H1 (cell line): ENCODE measurements around the gene CSF2RB. TPM values are rescaled to one million over a fixed set of nuclear protein-coding genes. Genes with fewer than 3 reads are reported as not detected.

Source experiments
- BACH1 ChIP-seq: IDR thresholded peaks from 2 replicates; pipeline ENCODE4 v1.6.1; 2012; ENCODE audit warnings: low read length, improper control_type of control experiment
- EGR1 ChIP-seq: IDR thresholded peaks from 2 replicates; pipeline ENCODE4 v1.6.1; 2011; ENCODE audit warnings: low read depth, low read length, borderline replicate concordance
- KDM4A ChIP-seq: IDR thresholded peaks from one replicate; pipeline ENCODE4 v1.7.1; 2012; ENCODE audit warnings: low read depth, mild to moderate bottlenecking, moderate library complexity, low read length, inconsistent platforms; ENCODE audit not compliant: severe bottlenecking
- SAP30 ChIP-seq: fragments of 300-600 bp; sonication (generic); IDR thresholded peaks from 2 replicates; pipeline ENCODE4 v1.7.1; 2012; ENCODE audit warnings: low read length, moderate library complexity, mild to moderate bottlenecking, inconsistent platforms; ENCODE audit not compliant: insufficient read depth, insufficient replicate concordance
- polyA plus RNA-seq, 7 experiments: library from polyadenylated mRNA; depleted of rRNA in 3 of 7; stranded (reverse) in 5 of 7; unstranded in 2 of 7; fragments of >200 nt in 5 of 7; fragments of 200-250 nt in 2 of 7; gene quantifications; 1 replicate in 5 of 7; 2 replicates in 1 of 7; 4 replicates in 1 of 7; pipeline versions ENCODE4 v1.2.1 to v1.2.3, GENCODE V29; 2011 to 2013; ENCODE audit warnings: missing spikeins in 2 of 7, mixed read lengths in 2 of 7
- total RNA-seq: library from RNA; stranded (reverse); fragmentation: NEBNext Ultra II Directional; extraction: Animal tissue kit (Norgen Biotek cat#: 25700); gene quantifications from 2 replicates; pipeline ENCODE4 v1.2.1, GENCODE V29; 2021
- TF ChIP-seq, protein P1 (sequence below): IDR thresholded peaks from 2 replicates; pipeline ENCODE4 v1.6.1; 2012; ENCODE audit warnings: inconsistent platforms
- TF ChIP-seq, protein P2 (sequence below): fragments of 300-600 bp; sonication (generic); IDR thresholded peaks from 2 replicates; pipeline ENCODE4 v1.7.1; 2012; ENCODE audit warnings: low read length, moderate library complexity, mild to moderate bottlenecking, inconsistent platforms; ENCODE audit not compliant: insufficient replicate concordance

CSF2RB gene
- total and polyA plus RNA-seq, 2 of the 8 experiments (the other 6 are each of a cell fraction or from before 2014, with no cell fraction given), result not detected

DNA sequence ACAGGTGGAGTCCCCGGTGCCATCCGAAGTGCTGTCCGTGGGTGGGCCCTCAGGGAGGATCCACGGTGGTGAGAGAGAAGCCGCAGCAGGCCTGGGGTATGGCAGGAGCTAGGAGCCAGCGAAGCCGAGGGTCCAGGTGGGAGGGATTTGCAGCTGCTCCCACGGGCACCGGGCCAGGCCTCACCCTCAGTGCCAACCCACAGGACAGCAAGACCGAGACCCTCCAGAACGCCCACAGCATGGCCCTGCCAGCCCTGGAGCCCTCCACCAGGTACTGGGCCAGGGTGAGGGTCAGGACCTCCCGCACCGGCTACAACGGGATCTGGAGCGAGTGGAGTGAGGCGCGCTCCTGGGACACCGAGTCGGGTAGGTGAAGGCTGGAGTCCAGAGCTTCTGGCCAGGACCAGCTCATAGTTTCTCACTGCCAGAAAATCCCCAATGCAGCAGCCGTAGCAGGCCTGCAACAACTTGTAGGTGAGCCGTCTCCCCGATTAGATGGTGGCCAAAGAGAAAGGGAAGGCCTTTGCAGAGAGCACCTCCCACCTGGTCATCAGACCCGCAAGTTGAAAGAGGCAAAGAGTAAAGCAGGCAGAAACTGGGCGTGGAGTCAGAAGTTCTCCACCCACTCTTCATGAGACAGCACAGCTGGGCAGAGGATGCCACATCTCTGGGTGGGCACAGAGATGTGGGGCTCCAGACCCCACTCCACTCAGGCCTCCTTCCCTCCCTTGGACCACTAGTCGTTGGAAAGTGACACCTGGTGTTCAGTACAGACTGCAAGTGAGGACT is 20.4 kb downstream of the CSF2RB start (continued):
- TF ChIP-seq, protein P1, sequence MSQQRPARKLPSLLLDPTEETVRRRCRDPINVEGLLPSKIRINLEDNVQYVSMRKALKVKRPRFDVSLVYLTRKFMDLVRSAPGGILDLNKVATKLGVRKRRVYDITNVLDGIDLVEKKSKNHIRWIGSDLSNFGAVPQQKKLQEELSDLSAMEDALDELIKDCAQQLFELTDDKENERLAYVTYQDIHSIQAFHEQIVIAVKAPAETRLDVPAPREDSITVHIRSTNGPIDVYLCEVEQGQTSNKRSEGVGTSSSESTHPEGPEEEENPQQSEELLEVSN, result no peak
- TF ChIP-seq SAP30 (no peak), BACH1 (no peak), KDM4A (no peak), EGR1 (no peak)
- TF ChIP-seq, protein P2, sequence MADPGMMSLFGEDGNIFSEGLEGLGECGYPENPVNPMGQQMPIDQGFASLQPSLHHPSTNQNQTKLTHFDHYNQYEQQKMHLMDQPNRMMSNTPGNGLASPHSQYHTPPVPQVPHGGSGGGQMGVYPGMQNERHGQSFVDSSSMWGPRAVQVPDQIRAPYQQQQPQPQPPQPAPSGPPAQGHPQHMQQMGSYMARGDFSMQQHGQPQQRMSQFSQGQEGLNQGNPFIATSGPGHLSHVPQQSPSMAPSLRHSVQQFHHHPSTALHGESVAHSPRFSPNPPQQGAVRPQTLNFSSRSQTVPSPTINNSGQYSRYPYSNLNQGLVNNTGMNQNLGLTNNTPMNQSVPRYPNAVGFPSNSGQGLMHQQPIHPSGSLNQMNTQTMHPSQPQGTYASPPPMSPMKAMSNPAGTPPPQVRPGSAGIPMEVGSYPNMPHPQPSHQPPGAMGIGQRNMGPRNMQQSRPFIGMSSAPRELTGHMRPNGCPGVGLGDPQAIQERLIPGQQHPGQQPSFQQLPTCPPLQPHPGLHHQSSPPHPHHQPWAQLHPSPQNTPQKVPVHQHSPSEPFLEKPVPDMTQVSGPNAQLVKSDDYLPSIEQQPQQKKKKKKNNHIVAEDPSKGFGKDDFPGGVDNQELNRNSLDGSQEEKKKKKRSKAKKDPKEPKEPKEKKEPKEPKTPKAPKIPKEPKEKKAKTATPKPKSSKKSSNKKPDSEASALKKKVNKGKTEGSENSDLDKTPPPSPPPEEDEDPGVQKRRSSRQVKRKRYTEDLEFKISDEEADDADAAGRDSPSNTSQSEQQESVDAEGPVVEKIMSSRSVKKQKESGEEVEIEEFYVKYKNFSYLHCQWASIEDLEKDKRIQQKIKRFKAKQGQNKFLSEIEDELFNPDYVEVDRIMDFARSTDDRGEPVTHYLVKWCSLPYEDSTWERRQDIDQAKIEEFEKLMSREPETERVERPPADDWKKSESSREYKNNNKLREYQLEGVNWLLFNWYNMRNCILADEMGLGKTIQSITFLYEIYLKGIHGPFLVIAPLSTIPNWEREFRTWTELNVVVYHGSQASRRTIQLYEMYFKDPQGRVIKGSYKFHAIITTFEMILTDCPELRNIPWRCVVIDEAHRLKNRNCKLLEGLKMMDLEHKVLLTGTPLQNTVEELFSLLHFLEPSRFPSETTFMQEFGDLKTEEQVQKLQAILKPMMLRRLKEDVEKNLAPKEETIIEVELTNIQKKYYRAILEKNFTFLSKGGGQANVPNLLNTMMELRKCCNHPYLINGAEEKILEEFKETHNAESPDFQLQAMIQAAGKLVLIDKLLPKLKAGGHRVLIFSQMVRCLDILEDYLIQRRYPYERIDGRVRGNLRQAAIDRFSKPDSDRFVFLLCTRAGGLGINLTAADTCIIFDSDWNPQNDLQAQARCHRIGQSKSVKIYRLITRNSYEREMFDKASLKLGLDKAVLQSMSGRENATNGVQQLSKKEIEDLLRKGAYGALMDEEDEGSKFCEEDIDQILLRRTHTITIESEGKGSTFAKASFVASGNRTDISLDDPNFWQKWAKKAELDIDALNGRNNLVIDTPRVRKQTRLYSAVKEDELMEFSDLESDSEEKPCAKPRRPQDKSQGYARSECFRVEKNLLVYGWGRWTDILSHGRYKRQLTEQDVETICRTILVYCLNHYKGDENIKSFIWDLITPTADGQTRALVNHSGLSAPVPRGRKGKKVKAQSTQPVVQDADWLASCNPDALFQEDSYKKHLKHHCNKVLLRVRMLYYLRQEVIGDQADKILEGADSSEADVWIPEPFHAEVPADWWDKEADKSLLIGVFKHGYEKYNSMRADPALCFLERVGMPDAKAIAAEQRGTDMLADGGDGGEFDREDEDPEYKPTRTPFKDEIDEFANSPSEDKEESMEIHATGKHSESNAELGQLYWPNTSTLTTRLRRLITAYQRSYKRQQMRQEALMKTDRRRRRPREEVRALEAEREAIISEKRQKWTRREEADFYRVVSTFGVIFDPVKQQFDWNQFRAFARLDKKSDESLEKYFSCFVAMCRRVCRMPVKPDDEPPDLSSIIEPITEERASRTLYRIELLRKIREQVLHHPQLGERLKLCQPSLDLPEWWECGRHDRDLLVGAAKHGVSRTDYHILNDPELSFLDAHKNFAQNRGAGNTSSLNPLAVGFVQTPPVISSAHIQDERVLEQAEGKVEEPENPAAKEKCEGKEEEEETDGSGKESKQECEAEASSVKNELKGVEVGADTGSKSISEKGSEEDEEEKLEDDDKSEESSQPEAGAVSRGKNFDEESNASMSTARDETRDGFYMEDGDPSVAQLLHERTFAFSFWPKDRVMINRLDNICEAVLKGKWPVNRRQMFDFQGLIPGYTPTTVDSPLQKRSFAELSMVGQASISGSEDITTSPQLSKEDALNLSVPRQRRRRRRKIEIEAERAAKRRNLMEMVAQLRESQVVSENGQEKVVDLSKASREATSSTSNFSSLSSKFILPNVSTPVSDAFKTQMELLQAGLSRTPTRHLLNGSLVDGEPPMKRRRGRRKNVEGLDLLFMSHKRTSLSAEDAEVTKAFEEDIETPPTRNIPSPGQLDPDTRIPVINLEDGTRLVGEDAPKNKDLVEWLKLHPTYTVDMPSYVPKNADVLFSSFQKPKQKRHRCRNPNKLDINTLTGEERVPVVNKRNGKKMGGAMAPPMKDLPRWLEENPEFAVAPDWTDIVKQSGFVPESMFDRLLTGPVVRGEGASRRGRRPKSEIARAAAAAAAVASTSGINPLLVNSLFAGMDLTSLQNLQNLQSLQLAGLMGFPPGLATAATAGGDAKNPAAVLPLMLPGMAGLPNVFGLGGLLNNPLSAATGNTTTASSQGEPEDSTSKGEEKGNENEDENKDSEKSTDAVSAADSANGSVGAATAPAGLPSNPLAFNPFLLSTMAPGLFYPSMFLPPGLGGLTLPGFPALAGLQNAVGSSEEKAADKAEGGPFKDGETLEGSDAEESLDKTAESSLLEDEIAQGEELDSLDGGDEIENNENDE, result no peak
